Chondrocyte (in vitro differentiated cells): ENCODE measurements around the gene POMC. TPM values are rescaled to one million over a fixed set of nuclear protein-coding genes. Genes with fewer than 3 reads are reported as not detected.
"Not testable (repeated sequence)": the region's sequence is repeated elsewhere in the genome, so short reads cannot be mapped to it uniquely, and the experiment has no call there.

Source experiments
- DNase-seq: peaks from one replicate; pipeline ENCODE4 v3.0.0; 2021; ENCODE audit warnings: mixed read lengths, low spot score
- H3K27ac Mint-ChIP-seq: one replicate; pipeline ENCODE4 v1.8.0; 2021; ENCODE audit warnings: mild to moderate bottlenecking, moderate library complexity, mixed read lengths; ENCODE audit not compliant: unreplicated experiment
- H3K27me3 Mint-ChIP-seq: 2 replicates; pipeline ENCODE4 v1.8.0; 2021; ENCODE audit warnings: low read depth, mixed read lengths
- H3K36me3 Mint-ChIP-seq: 2 replicates; pipeline ENCODE4 v1.8.0; 2021; ENCODE audit warnings: low read depth, mixed read lengths
- H3K4me1 Mint-ChIP-seq: 2 replicates; pipeline ENCODE4 v1.8.0; 2021; ENCODE audit warnings: low read depth, mild to moderate bottlenecking, mixed read lengths
- H3K4me3 Mint-ChIP-seq: one replicate; pipeline ENCODE4 v1.8.0; 2021; ENCODE audit warnings: mild to moderate bottlenecking, moderate library complexity, mixed read lengths; ENCODE audit not compliant: unreplicated experiment
- H3K9me3 Mint-ChIP-seq: 2 replicates; pipeline ENCODE4 v1.8.0; 2021; ENCODE audit warnings: low read depth, mixed read lengths
- CTCF ChIP-seq: fragments of 200-600 bp; sonication (generic); IDR thresholded peaks from 2 replicates; pipeline ENCODE4 v1.5.0; 2021; ENCODE audit warnings: antibody characterized with exemption, mild to moderate bottlenecking, moderate library complexity
- total RNA-seq: library from RNA; stranded (reverse); gene quantifications from 3 replicates; pipeline ENCODE4 v1.2.1, GENCODE V29; 2021

POMC gene
- total RNA-seq, 1 donor from 2014 or later: not detected

- Mint-ChIP-seq H3K27ac (no peak overlapping the region), H3K27me3 (peaks cover 59% of the 10 kb centered on the region), H3K4me1 (no peaks in the 10 kb centered on the region), H3K9me3 (peaks cover 2% of the 10 kb centered on the region), H3K36me3 (no peaks in the 10 kb centered on the region), H3K4me3 (peak overlapping the region; percentile 60)
- DNase-seq: no peak
- no peak for TF ChIP-seq CTCF
Measured at GRCh38 chr2:25169073-25169470, 692 bp upstream of the POMC start.

- H3K9me3 Mint-ChIP-seq: no peaks in the 10 kb centered on the region
- DNase-seq: no peak
- peaks cover 57% of the 10 kb centered on the region for H3K27me3 Mint-ChIP-seq
- no peak overlapping the region for H3K4me3 Mint-ChIP-seq
- TF ChIP-seq CTCF: peak; percentile 67
- no peak overlapping the region for H3K27ac Mint-ChIP-seq
- no peaks in the 10 kb centered on the region for H3K4me1 Mint-ChIP-seq
- H3K36me3 Mint-ChIP-seq: no peaks in the 10 kb centered on the region
Measured at GRCh38 chr2:25165992-25166875, 2.1 kb downstream of the POMC start.

- Mint-ChIP-seq H3K27me3 (peaks cover 49% of the 10 kb centered on the region), H3K27ac (no peak overlapping the region), H3K9me3 (no peaks in the 10 kb centered on the region), H3K36me3 (no peaks in the 10 kb centered on the region), H3K4me3 (no peak overlapping the region), H3K4me1 (no peaks in the 10 kb centered on the region)
- DNase-seq: no peak
- TF ChIP-seq CTCF: no peak
Measured at GRCh38 chr2:25164561-25164960, 3.8 kb downstream of the POMC start.

- H3K27ac Mint-ChIP-seq, H3K9me3 Mint-ChIP-seq, H3K36me3 Mint-ChIP-seq, H3K4me1 Mint-ChIP-seq, DNase-seq, H3K4me3 Mint-ChIP-seq: not testable (repeated sequence)
- peaks cover 33% of the 10 kb centered on the region for H3K27me3 Mint-ChIP-seq
Measured at GRCh38 chr2:25162061-25162460, 6.3 kb downstream of the POMC start.

GRCh38 chr2:25161055-25161781 lies 7.2 kb downstream of the POMC start:
- peak; percentile 84 for DNase-seq
- Mint-ChIP-seq H3K27me3 (peaks cover 28% of the 10 kb centered on the region), H3K9me3 (no peaks in the 10 kb centered on the region), H3K27ac (no peak overlapping the region), H3K4me1 (no peaks in the 10 kb centered on the region), H3K4me3 (no peak overlapping the region), H3K36me3 (no peaks in the 10 kb centered on the region)
- TF ChIP-seq CTCF: no peak
